GM21737 (cell line): ENCODE data around the gene AVPR2.

Experiments used
- ATAC-seq: cut with Tn5 transposase; IDR thresholded peaks from one replicate; pipeline ENCODE4 v1.9.1; 2021; ENCODE audit warnings: mild to moderate bottlenecking, moderate library complexity; ENCODE audit not compliant: unreplicated experiment

The AVPR2 gene

GRCh38 chrX:153903991-153904957 lies at the start of gene AVPR2:
Gene AVPR2, plus strand, starts transcription at chrX:153904673. Its CDS starts 473 bp downstream, at chrX:153905146.
- no peak for ATAC-seq

- ATAC-seq = no peak
These were observed 49.8 kb upstream of the AVPR2 start for GRCh38 chrX:153854702-153855101.

GRCh38 chrX:153857348-153857903 lies 47.0 kb upstream of the AVPR2 start:
- ATAC-seq = no peak

- no peak for ATAC-seq
These were observed 43.3 kb upstream of the AVPR2 start for GRCh38 chrX:153861151-153861550.

DNA sequence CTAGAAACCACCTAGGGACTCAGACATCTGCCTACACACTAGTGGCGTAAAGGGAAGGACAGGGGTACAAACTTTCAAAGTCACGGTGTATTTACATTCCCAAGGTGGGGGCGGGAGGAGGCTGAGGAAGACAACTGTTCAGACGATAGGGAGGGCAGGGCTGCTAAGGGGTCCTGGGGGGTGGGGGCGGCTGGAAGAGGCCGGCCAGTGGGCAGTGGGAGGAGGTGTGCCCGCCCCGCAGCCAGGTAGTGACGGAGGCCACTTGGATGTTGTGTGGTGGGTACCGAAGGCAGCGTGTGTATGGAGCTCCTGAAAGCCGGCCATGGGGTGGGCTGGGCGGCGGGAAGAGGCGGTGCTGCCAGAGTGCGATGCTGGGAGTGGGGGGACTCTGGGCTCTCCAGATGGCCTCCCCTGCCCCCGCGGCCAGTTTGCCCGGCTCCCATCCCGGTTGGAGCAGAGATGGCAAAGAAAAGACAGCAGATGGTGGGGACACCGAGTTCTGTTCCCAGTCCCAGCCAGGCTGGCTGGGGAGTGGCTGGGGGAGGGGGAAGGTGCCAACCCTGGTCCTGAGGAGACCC lies 42.7 kb upstream of the AVPR2 start:
- no peak for ATAC-seq

GRCh38 chrX:153862369-153863250 lies 41.9 kb upstream of the AVPR2 start:
- ATAC-seq = no peak

DNA sequence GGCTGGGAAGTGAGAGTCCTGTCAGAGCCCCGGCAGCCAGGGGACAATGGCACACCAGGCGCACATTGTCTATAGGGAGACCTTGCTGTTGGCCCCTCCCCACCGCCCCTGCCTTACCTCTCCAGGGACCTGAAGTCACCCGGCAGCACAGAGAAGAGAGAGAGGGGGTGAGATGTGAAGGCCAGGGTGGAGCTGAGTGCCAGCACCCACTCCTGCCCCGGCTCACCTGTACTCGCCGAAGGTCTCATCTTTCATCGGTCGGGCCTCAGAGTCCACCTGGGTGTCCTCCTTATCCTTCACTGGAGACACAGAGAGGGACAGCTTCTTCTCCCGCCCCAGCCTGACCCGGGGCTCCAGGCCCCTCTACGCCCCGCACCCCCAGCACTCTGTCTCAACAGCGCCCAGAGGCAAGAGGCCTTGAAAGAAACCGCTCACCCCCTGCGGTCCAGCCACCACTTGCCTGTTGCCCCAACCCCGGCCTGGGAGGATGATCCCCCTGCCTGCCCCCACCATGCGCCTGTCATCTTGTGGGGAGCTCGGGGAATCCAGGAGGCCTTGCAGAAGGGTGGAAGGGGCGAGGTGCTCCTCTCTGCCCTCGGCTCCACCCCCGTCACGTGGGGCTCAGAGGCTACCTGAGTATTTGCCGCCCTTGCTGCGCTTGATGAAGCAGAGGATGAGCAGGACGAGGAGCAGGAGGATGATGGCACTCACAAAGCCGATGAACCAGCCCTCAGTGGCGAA lies 41.1 kb upstream of the AVPR2 start:
- no peak for ATAC-seq

DNA sequence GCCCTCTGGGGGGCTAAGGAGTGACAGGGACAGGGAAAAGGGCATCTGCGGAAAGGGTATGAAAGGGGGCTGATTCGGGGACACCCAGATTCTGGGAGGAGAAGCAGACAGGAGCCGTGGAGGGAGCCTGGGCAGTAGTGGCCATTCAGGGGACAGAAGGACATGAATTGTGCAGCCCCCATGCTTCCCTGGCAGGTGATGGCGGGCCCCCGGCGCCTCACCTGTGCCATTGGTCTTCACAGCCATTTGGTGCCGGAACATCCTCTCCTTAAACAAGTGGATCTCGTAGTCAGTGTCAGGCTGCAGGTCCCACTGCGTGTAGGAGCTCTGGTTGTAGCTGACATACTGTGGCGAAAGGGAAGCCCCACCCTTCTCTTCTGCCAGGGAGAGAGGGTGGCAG lies 40.4 kb upstream of the AVPR2 start:
- no peak for ATAC-seq

DNA sequence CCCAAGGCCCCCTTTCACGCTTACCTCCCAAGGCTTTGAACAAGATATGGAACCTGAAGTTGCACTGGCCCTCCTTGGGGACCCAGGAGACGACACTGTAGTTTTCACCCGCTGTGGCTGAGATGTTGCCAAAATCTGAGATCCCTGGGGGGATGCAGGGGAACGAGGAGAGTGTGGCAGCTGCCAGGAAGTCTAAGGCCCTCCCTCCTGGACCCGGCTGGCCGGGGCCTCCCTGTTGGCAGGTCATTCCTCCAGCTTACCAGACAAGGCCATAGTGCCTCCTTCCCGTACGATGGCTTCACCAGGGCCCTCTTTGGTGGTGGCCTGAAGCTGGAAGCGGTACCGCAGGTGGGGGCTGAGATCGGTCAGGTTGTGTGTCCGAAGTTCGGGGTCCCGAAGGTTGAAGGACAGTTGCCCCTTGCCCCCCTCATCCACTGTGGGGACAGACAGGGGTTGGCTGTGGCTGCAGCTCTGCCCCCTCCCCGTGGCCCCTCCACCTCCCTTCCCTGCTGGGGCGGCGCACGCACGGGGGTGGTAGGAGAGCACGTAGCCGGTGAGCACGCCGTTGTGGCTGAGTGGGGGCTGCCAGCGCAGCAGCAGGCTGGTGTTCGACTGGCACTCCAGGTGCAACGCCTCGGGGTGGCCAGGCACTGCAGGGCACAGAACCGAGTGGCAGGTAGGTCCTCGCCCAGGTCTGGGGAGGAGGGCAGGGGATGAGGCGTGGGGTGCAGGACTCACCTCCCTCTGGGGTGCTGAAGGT lies 39.7 kb upstream of the AVPR2 start:
- no peak for ATAC-seq

GRCh38 chrX:153865321-153865580 lies 39.2 kb upstream of the AVPR2 start:
- no peak for ATAC-seq

DNA sequence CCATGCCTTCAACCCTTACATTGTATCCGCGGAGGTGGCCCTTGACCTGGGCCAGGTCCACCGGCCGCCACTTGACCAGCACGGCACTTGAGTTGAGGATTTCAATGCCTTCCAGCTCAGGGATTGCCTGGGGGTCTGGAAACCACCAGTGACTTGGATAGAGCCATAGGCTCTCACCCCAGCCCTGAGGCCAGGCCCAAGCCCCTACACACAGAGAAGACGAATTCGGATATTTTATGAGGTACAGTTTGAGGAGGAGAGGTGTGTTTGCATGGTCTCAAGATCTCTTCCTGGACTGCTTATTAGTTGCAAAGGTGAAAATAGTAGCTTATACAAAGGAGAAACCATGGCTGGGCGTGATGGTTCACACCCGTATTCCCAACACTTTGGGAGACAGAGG lies 38.8 kb upstream of the AVPR2 start:
- no peak for ATAC-seq

DNA sequence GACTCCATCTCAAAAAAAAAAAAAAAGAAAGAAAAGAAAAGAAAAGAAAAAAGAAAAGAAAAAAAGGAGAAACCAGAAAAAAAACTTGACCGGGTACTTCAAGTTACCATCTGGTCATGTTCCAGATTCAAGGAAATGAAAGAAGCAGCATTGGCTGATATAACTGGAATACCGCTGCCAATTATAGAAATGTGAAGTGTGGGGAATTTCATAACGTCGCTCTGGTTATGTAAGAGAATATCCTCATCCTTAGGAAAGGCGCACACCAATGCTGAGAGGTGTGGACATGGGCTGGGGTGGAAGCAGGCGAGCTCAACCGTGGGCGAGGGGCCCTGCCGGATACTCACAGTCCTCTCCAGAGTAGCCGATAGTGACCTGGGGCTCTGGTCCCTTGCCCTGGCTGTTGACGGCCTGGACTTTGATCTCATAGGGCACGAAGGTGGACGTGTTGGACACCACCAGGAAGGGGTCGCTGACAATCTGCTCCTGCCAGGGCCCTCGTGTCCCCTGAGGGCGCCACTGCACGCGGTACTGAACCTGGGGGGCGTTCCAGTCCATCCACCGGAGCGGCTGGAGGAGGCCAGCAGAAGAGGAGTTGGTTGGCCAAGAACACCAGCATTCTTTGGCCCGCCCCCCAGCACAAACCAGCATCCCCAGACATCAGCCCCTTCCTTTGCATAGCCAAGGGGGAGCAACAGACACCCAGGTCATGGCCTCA lies 38.0 kb upstream of the AVPR2 start:
- no peak for ATAC-seq

GRCh38 chrX:153867139-153867538 lies 37.3 kb upstream of the AVPR2 start:
- ATAC-seq = no peak

GRCh38 chrX:153867671-153868070 lies 36.8 kb upstream of the AVPR2 start:
- ATAC-seq = no peak

GRCh38 chrX:153868576-153869472 lies 35.6 kb upstream of the AVPR2 start:
- ATAC-seq = no peak

GRCh38 chrX:153869473-153870287 lies 34.8 kb upstream of the AVPR2 start:
- ATAC-seq = no peak

GRCh38 chrX:153870288-153870690 lies 34.2 kb upstream of the AVPR2 start:
- no peak for ATAC-seq
